WTC11 (cell line): ENCODE data around the gene NCOA3. TPM values are rescaled to one million over a fixed set of nuclear protein-coding genes. Genes with fewer than 3 reads are reported as not detected.

Source experiments
- ATAC-seq: fragments of 200-7000 bp; cut with Tn5 transposase; 2 replicates; pipeline ENCODE4 v1.10.0; 2021; ENCODE audit warnings: mild to moderate bottlenecking, moderate library complexity
- CTCF ChIA-PET: fragments of 300-600 bp; sonication (Branson Sonifier 250); formaldehyde crosslinking; loops from one replicate; lab custom pipeline; 2021; ENCODE audit warnings: antibody characterized with exemption; lab: Charles Lee
- POLR2A ChIA-PET: fragments of 350-600 bp; sonication (Branson Sonifier 250); formaldehyde crosslinking; loops from one replicate; lab custom pipeline; 2021; ENCODE audit warnings: antibody characterized with exemption; lab: Charles Lee
- DNase-seq: peaks from one replicate; pipeline ENCODE4 v3.0.0; 2021; ENCODE audit warnings: low spot score
- H3K27ac Mint-ChIP-seq: 2 replicates; pipeline ENCODE4 v1.8.0; 2021; ENCODE audit warnings: mixed read lengths
- H3K27me3 Mint-ChIP-seq: 2 replicates; pipeline ENCODE4 v1.8.0; 2021; ENCODE audit warnings: low read depth, mild to moderate bottlenecking, moderate library complexity, mixed read lengths
- H3K36me3 Mint-ChIP-seq: 2 replicates; pipeline ENCODE4 v1.8.0; 2021; ENCODE audit warnings: mixed read lengths
- H3K4me1 Mint-ChIP-seq: 2 replicates; pipeline ENCODE4 v1.8.0; 2022; ENCODE audit warnings: mixed read lengths
- H3K4me3 Mint-ChIP-seq: 2 replicates; pipeline ENCODE4 v1.8.0; 2021; ENCODE audit warnings: mild to moderate bottlenecking, moderate library complexity, mixed read lengths
- H3K9me3 Mint-ChIP-seq: 2 replicates; pipeline ENCODE4 v1.8.0; 2021; ENCODE audit warnings: mixed read lengths
- CBFB ChIP-seq: sonication (generic); formaldehyde crosslinking; IDR thresholded peaks from 2 replicates; pipeline ENCODE4 v1.8.1; 2022; ENCODE audit warnings: mild to moderate bottlenecking, low read depth, missing genetic modification reagents
- CREM ChIP-seq: sonication (generic); formaldehyde crosslinking; IDR thresholded peaks from 2 replicates; pipeline ENCODE4 v1.8.1; 2022; ENCODE audit warnings: mild to moderate bottlenecking, missing genetic modification reagents, moderate library complexity
- GABPB1 ChIP-seq: sonication (generic); formaldehyde crosslinking; IDR thresholded peaks from 2 replicates; pipeline ENCODE4 v1.8.1; 2023; ENCODE audit warnings: mild to moderate bottlenecking, missing genetic modification reagents
- GTF2I ChIP-seq: fragments of 250-450 bp; sonication (Bioruptor Pico); conservative IDR thresholded peaks from 2 replicates; pipeline ENCODE4 v1.4.0; 2021; ENCODE audit warnings: mild to moderate bottlenecking
- NR1H2 ChIP-seq: sonication (generic); formaldehyde crosslinking; IDR thresholded peaks from 2 replicates; pipeline ENCODE4 v1.9.0; 2021; ENCODE audit warnings: mild to moderate bottlenecking, moderate library complexity, missing genetic modification reagents
- PRRX2 ChIP-seq: fragments of 250-450 bp; sonication (Bioruptor Pico); IDR thresholded peaks from 2 replicates; pipeline ENCODE4 v1.8.0; 2021; ENCODE audit warnings: mild to moderate bottlenecking
- RORB ChIP-seq: fragments of 250-450 bp; sonication (Bioruptor Pico); IDR thresholded peaks from 2 replicates; pipeline ENCODE4 v1.9.0; 2021; ENCODE audit warnings: mild to moderate bottlenecking
- TEAD1 ChIP-seq: sonication (generic); formaldehyde crosslinking; IDR thresholded peaks from 2 replicates; pipeline ENCODE4 v1.8.0; 2022; ENCODE audit warnings: mild to moderate bottlenecking, missing genetic modification reagents
- ZBTB21 ChIP-seq: sonication (generic); formaldehyde crosslinking; IDR thresholded peaks from 2 replicates; pipeline ENCODE4 v1.8.1; 2023; ENCODE audit warnings: mild to moderate bottlenecking, missing genetic modification reagents, borderline replicate concordance
- ZNF317 ChIP-seq: sonication (generic); formaldehyde crosslinking; IDR thresholded peaks from 2 replicates; pipeline ENCODE4 v1.8.1; 2023; ENCODE audit warnings: low read depth, mild to moderate bottlenecking, moderate library complexity, missing genetic modification reagents, borderline replicate concordance
- ZNF423 ChIP-seq: fragments of 250-450 bp; sonication (Bioruptor Pico); IDR thresholded peaks from 2 replicates; pipeline ENCODE4 v2.1.2; 2022; ENCODE audit warnings: mild to moderate bottlenecking, moderate library complexity
- total RNA-seq: library from RNA; stranded (reverse); gene quantifications from 3 replicates; pipeline ENCODE4 v1.2.3, GENCODE V29; 2021
- TF ChIP-seq, protein P1 (sequence below): sonication (generic); formaldehyde crosslinking; IDR thresholded peaks from 2 replicates; pipeline ENCODE4 v1.8.0; 2022; ENCODE audit warnings: mild to moderate bottlenecking, missing genetic modification reagents
- TF ChIP-seq, protein P2 (sequence below): sonication (generic); formaldehyde crosslinking; IDR thresholded peaks from 2 replicates; pipeline ENCODE4 v1.8.1; 2023; ENCODE audit warnings: mild to moderate bottlenecking, missing genetic modification reagents, moderate library complexity
- TF ChIP-seq, protein P3 (sequence below): sonication (generic); formaldehyde crosslinking; IDR thresholded peaks from 2 replicates; pipeline ENCODE4 v1.8.1; 2023; ENCODE audit warnings: mild to moderate bottlenecking, missing genetic modification reagents
- TF ChIP-seq, protein P4 (sequence below): sonication (generic); formaldehyde crosslinking; IDR thresholded peaks from 2 replicates; pipeline ENCODE4 v1.8.0; 2022; ENCODE audit warnings: mild to moderate bottlenecking, missing genetic modification reagents
- TF ChIP-seq, protein P5 (sequence below): fragments of 250-450 bp; sonication (Bioruptor Pico); IDR thresholded peaks from 2 replicates; pipeline ENCODE4 v1.9.0; 2021; ENCODE audit warnings: mild to moderate bottlenecking
- TF ChIP-seq, protein P6 (sequence below): sonication (generic); formaldehyde crosslinking; IDR thresholded peaks from 2 replicates; pipeline ENCODE4 v1.8.1; 2022; ENCODE audit warnings: missing genetic modification reagents, borderline replicate concordance
- TF ChIP-seq, protein P7 (sequence below): sonication (generic); formaldehyde crosslinking; IDR thresholded peaks from 2 replicates; pipeline ENCODE4 v1.8.1; 2022; ENCODE audit warnings: low read depth, missing genetic modification reagents, borderline replicate concordance
- TF ChIP-seq, protein P8 (sequence below): sonication (generic); formaldehyde crosslinking; IDR thresholded peaks from 2 replicates; pipeline ENCODE4 v1.8.1; 2022; ENCODE audit warnings: low read depth, mild to moderate bottlenecking, moderate library complexity, missing genetic modification reagents, borderline replicate concordance
- TF ChIP-seq, protein P9 (sequence below): sonication (generic); formaldehyde crosslinking; IDR thresholded peaks from 2 replicates; pipeline ENCODE4 v1.8.1; 2022; ENCODE audit warnings: mild to moderate bottlenecking, moderate library complexity, missing genetic modification reagents

The NCOA3 gene
- total RNA-seq, 1 experiment from 2014 or later: 25.2 TPM

DNA sequence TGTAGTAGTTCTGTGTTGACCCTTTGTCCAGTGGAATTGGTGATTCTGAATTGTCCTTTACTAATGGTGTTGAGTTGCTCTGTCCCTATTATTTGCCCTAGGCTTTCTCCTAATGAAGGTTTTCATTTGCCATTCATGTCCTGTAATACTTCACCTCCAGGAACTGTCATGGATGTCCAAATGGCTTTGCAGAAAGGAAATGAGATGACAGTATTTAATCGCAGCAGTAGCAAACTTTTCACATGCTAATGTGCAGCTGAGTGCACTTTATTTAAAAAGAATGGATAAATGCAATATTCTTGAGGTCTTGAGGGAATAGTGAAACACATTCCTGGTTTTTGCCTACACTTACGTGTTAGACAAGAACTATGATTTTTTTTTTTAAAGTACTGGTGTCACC is 152.2 kb downstream of the NCOA3 start:
- no peak for ATAC-seq
- H3K9me3 Mint-ChIP-seq: no peaks in the 10 kb centered on the region
- POLR2A ChIA-PET: no interaction called here
- no peaks in the 10 kb centered on the region for H3K27me3 Mint-ChIP-seq
- peaks cover 23% of the 10 kb centered on the region for H3K36me3 Mint-ChIP-seq
- CTCF ChIA-PET: interaction anchor here (2.7 kb wide), 1 partner anchor 10 kb away, joined by 24 read pairs; no protein-coding TSS in a partner anchor
- H3K4me1 Mint-ChIP-seq: peaks cover 55% of the 10 kb centered on the region
- TF ChIP-seq, protein P1, sequence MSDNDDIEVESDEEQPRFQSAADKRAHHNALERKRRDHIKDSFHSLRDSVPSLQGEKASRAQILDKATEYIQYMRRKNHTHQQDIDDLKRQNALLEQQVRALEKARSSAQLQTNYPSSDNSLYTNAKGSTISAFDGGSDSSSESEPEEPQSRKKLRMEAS (CRISPR knock-in tag): no peak
- TF ChIP-seq ZNF317 (CRISPR knock-in tag) (no peak), TEAD1 (CRISPR knock-in tag) (no peak), NR1H2 (CRISPR knock-in tag) (no peak), ZBTB21 (no peak), RORB (no peak), CBFB (CRISPR knock-in tag) (no peak), PRRX2 (CRISPR knock-in tag) (no peak), ZNF423 (CRISPR knock-in tag) (no peak), GTF2I (no peak)
- TF ChIP-seq, protein P2, sequence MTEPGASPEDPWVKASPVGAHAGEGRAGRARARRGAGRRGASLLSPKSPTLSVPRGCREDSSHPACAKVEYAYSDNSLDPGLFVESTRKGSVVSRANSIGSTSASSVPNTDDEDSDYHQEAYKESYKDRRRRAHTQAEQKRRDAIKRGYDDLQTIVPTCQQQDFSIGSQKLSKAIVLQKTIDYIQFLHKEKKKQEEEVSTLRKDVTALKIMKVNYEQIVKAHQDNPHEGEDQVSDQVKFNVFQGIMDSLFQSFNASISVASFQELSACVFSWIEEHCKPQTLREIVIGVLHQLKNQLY (CRISPR knock-in tag): no peak
- TF ChIP-seq, protein P3, sequence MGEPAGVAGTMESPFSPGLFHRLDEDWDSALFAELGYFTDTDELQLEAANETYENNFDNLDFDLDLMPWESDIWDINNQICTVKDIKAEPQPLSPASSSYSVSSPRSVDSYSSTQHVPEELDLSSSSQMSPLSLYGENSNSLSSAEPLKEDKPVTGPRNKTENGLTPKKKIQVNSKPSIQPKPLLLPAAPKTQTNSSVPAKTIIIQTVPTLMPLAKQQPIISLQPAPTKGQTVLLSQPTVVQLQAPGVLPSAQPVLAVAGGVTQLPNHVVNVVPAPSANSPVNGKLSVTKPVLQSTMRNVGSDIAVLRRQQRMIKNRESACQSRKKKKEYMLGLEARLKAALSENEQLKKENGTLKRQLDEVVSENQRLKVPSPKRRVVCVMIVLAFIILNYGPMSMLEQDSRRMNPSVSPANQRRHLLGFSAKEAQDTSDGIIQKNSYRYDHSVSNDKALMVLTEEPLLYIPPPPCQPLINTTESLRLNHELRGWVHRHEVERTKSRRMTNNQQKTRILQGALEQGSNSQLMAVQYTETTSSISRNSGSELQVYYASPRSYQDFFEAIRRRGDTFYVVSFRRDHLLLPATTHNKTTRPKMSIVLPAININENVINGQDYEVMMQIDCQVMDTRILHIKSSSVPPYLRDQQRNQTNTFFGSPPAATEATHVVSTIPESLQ (CRISPR knock-in tag): no peak
- TF ChIP-seq, protein P4, sequence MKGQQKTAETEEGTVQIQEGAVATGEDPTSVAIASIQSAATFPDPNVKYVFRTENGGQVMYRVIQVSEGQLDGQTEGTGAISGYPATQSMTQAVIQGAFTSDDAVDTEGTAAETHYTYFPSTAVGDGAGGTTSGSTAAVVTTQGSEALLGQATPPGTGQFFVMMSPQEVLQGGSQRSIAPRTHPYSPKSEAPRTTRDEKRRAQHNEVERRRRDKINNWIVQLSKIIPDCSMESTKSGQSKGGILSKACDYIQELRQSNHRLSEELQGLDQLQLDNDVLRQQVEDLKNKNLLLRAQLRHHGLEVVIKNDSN (CRISPR knock-in tag): no peak
- TF ChIP-seq, protein P5, sequence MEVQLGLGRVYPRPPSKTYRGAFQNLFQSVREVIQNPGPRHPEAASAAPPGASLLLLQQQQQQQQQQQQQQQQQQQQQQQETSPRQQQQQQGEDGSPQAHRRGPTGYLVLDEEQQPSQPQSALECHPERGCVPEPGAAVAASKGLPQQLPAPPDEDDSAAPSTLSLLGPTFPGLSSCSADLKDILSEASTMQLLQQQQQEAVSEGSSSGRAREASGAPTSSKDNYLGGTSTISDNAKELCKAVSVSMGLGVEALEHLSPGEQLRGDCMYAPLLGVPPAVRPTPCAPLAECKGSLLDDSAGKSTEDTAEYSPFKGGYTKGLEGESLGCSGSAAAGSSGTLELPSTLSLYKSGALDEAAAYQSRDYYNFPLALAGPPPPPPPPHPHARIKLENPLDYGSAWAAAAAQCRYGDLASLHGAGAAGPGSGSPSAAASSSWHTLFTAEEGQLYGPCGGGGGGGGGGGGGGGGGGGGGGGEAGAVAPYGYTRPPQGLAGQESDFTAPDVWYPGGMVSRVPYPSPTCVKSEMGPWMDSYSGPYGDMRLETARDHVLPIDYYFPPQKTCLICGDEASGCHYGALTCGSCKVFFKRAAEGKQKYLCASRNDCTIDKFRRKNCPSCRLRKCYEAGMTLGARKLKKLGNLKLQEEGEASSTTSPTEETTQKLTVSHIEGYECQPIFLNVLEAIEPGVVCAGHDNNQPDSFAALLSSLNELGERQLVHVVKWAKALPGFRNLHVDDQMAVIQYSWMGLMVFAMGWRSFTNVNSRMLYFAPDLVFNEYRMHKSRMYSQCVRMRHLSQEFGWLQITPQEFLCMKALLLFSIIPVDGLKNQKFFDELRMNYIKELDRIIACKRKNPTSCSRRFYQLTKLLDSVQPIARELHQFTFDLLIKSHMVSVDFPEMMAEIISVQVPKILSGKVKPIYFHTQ (CRISPR knock-in tag): no peak
- TF ChIP-seq, protein P6, sequence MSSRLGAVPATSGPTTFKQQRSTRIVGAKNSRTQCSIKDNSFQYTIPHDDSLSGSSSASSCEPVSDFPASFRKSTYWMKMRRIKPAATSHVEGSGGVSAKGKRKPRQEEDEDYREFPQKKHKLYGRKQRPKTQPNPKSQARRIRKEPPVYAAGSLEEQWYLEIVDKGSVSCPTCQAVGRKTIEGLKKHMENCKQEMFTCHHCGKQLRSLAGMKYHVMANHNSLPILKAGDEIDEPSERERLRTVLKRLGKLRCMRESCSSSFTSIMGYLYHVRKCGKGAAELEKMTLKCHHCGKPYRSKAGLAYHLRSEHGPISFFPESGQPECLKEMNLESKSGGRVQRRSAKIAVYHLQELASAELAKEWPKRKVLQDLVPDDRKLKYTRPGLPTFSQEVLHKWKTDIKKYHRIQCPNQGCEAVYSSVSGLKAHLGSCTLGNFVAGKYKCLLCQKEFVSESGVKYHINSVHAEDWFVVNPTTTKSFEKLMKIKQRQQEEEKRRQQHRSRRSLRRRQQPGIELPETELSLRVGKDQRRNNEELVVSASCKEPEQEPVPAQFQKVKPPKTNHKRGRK (CRISPR knock-in tag): no peak
- TF ChIP-seq, protein P7, sequence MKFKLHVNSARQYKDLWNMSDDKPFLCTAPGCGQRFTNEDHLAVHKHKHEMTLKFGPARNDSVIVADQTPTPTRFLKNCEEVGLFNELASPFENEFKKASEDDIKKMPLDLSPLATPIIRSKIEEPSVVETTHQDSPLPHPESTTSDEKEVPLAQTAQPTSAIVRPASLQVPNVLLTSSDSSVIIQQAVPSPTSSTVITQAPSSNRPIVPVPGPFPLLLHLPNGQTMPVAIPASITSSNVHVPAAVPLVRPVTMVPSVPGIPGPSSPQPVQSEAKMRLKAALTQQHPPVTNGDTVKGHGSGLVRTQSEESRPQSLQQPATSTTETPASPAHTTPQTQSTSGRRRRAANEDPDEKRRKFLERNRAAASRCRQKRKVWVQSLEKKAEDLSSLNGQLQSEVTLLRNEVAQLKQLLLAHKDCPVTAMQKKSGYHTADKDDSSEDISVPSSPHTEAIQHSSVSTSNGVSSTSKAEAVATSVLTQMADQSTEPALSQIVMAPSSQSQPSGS: no peak
- H3K4me3 Mint-ChIP-seq: no peak overlapping the region
- peak overlapping the region; percentile 54 for H3K27ac Mint-ChIP-seq
- DNase-seq: no peak

DNA sequence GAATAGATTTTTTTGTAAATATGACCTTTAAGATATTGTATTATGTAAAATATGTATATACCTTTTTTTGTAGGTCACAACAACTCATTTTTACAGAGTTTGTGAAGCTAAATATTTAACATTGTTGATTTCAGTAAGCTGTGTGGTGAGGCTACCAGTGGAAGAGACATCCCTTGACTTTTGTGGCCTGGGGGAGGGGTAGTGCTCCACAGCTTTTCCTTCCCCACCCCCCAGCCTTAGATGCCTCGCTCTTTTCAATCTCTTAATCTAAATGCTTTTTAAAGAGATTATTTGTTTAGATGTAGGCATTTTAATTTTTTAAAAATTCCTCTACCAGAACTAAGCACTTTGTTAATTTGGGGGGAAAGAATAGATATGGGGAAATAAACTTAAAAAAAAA is 152.7 kb downstream of the NCOA3 start:
- CTCF ChIA-PET: interaction anchor here (2.7 kb wide), 1 partner anchor 10 kb away, joined by 24 read pairs; no protein-coding TSS in a partner anchor
- Mint-ChIP-seq H3K9me3 (no peaks in the 10 kb centered on the region), H3K4me1 (peaks cover 50% of the 10 kb centered on the region), H3K36me3 (peaks cover 24% of the 10 kb centered on the region), H3K27me3 (no peaks in the 10 kb centered on the region), H3K27ac (peak overlapping the region; percentile 70), H3K4me3 (peak overlapping the region; percentile 32)
- TF ChIP-seq GABPB1 (CRISPR knock-in tag) (no peak), CREM (CRISPR knock-in tag) (no peak)
- TF ChIP-seq, protein P8, sequence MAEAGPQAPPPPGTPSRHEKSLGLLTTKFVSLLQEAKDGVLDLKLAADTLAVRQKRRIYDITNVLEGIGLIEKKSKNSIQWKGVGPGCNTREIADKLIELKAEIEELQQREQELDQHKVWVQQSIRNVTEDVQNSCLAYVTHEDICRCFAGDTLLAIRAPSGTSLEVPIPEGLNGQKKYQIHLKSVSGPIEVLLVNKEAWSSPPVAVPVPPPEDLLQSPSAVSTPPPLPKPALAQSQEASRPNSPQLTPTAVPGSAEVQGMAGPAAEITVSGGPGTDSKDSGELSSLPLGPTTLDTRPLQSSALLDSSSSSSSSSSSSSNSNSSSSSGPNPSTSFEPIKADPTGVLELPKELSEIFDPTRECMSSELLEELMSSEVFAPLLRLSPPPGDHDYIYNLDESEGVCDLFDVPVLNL (CRISPR knock-in tag): no peak
- TF ChIP-seq, protein P1 (CRISPR knock-in tag): no peak
- TF ChIP-seq, protein P9, sequence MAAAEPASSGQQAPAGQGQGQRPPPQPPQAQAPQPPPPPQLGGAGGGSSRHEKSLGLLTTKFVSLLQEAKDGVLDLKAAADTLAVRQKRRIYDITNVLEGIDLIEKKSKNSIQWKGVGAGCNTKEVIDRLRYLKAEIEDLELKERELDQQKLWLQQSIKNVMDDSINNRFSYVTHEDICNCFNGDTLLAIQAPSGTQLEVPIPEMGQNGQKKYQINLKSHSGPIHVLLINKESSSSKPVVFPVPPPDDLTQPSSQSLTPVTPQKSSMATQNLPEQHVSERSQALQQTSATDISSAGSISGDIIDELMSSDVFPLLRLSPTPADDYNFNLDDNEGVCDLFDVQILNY (CRISPR knock-in tag): no peak
- peak; percentile 80 for ATAC-seq
- DNase-seq: no peak
- POLR2A ChIA-PET: no interaction called here
